Hematopoietic multipotent progenitor cell treated with erythropoietin and hydrocortisone succinate and interleukin-3 and kit ligand, for 8 days (in vitro differentiated cells): ENCODE results near the gene RBM42.
"Not testable (repeated sequence)": the region's sequence is repeated elsewhere in the genome, so short reads cannot be mapped to it uniquely, and the experiment has no call there.

Experiments used
- DNase-seq: peaks from one replicate; pipeline ENCODE4 v3.0.0-alpha.2; 2015

Gene RBM42, protein sequence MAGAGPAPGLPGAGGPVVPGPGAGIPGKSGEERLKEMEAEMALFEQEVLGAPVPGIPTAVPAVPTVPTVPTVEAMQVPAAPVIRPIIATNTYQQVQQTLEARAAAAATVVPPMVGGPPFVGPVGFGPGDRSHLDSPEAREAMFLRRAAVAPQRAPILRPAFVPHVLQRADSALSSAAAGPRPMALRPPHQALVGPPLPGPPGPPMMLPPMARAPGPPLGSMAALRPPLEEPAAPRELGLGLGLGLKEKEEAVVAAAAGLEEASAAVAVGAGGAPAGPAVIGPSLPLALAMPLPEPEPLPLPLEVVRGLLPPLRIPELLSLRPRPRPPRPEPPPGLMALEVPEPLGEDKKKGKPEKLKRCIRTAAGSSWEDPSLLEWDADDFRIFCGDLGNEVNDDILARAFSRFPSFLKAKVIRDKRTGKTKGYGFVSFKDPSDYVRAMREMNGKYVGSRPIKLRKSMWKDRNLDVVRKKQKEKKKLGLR

DNA sequence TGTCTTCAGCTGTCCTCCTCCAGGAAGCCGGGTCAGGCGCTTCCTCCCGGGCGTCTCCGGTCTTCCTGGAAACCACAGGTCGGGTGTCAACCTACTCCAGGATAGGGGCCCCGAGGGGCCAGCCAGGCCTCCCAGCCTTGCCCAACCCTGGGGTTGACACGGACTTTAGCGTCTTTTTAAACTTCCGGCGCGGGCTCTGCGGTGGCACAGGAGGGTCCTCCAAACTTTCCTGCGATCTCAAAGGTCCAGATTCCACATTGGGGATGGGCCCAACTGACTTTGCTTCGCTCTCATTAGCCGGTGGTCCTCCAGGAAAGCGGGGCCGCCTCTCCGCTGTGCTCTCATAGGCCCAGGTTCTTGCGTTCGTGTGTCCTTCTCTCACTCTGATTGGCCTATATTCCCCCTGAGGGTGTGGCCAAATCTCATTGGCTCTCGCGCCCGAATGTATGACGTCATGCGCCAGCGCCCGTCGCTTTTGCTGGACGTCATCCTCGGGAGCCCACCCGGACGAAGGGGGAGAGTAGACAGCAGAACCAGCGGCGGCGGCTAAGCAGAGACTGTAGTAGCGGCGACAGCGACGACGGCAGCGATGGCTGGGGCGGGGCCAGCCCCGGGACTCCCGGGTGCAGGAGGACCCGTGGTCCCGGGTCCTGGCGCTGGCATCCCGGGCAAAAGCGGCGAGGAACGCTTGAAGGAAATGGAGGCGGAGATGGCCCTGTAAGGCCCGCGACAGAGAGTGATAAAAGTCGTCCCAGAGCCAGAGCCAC is at the start of gene RBM42:
Gene RBM42, plus strand, starts transcription at position 472 of the 767 bp plus-strand sequence. Its CDS starts 118 bp downstream, at position 590.
- peak; percentile 100 for DNase-seq

DNA sequence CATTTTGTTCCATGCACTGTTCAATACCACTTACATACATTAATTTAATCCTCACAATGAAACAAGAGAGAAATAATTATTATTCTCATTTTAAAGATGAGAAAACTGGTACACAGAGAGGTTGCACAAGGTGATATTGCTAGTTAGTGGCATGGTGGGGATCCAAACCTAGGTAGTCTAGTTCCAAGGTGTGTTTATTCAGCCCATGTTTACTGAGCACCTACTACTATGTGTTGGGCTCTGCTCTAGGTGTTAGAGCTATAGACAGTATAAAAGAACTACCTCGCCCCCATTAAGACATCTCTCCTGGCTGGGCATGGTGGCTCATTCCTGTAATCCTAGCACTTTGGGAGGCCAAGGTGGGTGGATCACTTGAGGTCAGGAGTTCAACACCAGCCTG is 46.1 kb upstream of the RBM42 start:
- no peak for DNase-seq

DNA sequence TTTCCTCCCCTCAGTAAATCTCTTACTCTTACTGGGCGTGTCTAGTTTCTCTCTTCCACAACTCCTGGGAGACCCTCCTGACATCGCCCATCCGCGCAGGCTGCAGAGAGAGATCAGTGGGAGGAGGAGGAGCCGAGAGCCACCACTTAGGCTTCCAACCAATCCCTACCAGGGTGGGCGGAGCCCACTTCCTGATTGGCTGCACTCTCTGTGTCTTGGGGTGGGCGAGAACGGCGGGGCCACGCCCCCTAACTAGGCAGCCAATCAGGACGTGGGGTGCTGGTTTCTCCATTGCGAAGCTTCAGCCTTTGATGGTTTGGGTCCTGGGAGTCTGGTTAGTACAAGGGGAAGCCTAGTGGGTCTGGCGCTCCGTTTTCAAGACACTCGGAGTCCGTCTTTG is 43.0 kb upstream of the RBM42 start, which contains the start of gene PMIS2:
Gene PMIS2, plus strand, starts transcription at position 326 of the 400 bp plus-strand sequence. CDS start 87 bp downstream, outside the sequence.
- DNase-seq, result peak; percentile 22

DNA sequence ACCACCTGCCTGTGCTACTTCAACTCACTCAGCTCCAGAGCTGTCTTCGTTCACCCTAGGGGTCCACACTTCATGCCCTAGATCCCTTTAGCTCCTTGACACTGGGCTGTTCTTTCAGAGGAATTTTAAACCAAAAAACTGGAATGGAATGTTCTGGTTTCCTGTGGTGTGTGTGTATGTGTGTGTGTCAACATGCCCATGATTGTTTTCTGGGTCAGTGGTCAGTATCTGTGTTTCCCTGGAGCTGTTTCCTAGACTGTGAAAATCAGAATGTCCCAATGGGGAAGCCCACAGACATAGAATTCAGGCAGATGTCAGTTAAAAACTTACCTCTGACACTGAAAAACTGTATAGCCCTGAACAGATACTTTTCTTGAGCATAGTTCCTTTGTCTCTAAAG is 41.5 kb upstream of the RBM42 start:
- DNase-seq, result no peak

DNA sequence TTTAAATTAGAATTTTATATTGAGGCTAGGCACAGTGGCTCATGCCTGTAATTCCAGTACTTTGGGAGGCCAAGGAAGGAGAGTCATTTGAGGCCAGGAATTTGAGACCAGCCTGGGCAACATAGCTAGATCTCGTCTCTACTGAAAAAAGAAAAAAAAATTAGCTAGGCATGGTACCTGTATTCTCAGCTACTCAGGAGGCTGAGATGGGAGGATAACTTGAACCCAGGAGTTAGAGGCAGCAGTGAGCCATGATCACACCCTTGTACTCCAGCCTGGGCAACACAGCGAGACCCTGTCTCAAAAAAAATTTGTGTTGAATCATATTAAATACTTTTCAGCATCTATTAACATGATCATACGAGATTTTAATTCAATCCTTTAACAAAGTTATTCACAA is 38.0 kb upstream of the RBM42 start:
- no peak for DNase-seq

DNA sequence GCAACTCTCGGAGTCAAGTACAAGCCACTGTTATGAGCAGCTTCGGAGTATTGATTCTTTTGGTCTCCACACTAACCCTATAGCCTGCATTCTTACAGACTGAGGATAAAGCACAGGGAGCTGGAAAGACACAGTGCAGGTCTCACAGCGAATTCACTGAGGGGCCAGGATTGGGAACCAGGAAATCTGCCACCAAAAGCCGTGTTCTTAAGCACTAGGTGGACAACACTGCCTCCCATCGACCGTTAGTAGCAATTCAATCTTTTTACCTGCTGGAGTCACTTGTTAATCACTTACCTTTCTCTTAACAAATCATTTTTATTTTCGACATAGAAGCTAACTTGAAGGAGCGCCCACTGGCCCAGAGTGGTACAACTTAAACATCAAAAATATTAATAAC is 36.6 kb upstream of the RBM42 start:
- DNase-seq, result peak; percentile 49

DNA sequence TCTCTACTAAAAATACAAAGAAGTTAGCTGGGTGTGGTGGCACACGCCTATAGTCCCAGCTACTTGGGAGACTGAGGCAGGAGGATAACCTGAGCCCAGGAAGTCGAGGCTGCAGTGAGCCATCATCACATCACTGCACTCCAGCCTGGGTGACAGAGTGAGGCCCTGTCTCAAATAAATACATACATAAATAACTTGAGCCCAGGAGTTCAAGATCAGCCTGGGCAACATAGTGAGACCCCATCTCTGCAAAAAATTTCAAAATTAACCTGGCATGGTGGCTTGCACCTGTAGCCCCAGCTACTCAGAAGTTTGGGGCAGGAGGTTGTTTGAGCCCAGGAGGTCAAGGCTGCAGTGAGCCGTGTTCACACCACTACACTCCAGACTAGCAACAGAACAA is 33.8 kb upstream of the RBM42 start:
- DNase-seq, result not testable (repeated sequence)

DNA sequence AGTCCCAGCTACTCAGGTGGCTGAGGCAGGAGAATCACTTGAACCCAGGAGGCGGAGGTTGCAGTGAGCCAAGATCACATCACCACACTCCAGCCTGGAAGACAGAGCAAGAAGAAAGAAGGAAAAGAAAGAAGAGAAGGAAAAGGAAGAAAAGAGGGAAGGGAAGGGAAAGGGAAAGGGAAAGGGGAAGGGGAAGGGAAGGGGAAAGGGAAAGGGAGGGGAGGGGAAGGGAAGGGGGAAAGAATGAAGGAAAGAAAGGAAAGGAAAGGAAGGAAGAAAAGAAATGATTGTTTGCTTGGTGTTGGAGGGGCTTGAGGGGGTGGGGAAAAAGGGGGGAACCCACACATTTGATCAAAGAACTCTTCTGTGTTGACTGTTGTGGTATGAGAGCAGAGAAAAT is 32.9 kb upstream of the RBM42 start:
- no peak for DNase-seq

DNA sequence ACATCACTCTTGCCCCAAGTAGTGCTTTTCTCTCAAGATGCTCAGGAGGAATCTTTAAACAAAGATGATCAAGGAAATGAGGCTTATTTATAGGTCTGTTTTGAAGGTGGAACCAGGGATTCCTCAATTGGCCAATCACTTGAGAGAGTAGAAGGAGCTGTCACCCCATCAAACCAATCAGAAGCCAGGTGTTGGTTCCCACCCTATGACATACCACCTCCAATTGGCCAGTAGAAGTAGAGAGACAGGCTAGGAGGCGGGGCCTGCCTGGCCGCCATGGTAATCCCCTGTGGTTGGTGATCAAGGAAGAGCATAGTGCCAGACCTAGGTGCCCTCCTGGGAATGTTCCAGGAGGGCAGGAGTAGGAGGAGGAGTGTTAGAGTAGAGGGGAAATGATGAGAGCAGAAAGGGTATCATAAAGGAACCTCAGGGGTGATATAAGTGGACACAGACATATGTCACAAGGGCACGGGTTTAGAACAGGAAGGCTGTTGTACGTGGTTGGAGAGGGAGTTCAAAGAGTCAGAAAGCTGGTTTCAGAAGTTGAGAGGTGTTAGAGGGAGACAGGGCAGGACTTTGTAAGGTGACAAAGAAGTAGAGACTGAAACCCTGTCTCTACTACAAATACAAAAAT is 32.4 kb upstream of the RBM42 start:
- DNase-seq, result peak; percentile 34

DNA sequence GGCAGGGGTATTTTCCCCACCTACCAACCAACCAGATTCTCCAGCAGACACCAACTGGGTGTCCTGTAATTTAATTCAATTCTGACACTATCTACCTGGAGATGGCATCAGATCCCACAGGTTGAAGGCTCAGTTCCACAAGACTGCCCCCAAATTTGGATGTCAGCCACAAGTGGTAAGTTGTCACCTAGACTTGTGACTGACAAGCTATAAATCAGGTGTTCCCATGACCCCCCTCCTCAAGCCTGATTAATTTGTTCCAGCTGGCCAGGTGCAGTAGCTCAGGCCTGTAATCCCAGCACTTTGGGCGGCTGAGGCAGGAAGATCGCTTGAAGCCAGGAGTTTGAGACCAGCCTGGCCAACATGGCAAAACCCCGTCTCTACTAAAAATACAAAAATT is 26.9 kb upstream of the RBM42 start:
- DNase-seq, result no peak

DNA sequence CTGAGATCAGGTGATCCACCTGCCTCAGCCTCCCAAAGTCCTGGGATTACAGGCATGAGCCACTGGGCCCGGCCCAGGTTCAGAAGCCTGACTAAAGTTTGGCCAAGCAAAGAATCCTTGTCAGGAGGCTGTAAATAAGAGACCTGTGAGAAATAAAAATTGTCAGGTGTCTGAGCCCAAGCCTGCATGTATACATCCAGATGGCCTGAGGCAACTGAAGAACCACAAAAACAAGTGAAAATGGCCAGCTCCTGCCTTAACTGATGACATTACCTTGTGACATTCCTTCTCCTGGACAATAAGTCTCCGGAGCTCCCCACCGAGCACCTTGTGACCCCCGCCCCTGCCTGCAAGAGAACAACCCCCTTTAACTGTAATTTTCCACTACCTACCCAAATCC is 24.4 kb upstream of the RBM42 start:
- DNase-seq, result not testable (repeated sequence)

DNA sequence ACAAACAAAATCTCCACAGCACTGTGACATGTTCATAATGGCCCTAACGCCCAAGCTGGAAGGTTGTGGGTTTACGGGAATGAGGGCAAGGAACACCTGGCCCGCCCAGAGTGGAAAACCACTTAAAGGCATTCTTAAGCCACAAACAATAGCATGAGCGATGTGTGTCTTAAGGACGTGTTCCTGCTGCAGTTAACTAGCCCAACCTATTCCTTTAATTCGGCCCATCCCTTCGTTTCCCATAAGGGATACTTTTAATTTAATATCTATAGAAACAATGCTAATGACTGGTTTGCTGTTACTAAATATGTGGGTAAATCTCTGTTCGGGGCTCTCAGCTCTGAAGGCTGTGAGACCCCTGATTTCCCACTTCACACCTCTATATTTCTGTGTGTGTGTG is 21.7 kb upstream of the RBM42 start:
- DNase-seq, result not testable (repeated sequence)

DNA sequence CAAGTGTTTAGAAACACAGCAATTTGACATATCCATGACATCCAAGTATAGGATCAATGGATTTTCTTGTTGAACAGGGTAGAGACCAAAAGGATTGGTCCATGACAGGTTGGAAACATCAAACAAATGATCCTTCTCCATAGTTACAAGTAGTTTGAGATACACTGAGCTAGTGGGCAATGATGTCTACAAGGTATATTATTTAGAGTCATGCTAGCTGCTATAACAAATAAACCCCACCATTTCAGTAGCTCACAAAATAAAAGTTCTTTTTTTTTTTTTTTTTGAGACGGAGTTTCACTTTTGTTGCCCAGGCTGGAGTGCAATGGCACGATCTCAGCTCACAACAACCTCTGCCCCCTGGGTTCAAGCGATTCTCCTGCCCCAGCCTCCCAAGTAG is 21.2 kb upstream of the RBM42 start:
- DNase-seq, result no peak

DNA sequence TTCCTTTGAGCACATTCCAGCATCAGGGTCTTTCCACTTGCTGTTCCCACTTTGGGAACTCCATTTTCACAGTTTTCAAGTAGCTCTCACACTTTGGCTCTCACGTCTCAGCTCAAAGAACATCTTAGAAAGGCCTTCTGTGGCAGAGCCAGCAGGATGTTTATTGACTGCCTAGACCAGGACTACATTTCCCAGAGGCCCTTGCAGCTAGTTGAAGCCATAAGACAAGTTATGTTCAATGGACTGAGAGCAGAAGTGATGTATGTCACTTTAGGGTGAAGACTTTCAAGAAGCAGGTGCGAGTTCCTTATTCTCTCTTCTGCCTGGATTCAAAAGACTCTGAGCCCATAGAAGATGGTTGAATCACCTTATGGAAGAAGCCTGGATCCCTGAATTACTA is 20.6 kb upstream of the RBM42 start:
- peak; percentile 16 for DNase-seq

DNA sequence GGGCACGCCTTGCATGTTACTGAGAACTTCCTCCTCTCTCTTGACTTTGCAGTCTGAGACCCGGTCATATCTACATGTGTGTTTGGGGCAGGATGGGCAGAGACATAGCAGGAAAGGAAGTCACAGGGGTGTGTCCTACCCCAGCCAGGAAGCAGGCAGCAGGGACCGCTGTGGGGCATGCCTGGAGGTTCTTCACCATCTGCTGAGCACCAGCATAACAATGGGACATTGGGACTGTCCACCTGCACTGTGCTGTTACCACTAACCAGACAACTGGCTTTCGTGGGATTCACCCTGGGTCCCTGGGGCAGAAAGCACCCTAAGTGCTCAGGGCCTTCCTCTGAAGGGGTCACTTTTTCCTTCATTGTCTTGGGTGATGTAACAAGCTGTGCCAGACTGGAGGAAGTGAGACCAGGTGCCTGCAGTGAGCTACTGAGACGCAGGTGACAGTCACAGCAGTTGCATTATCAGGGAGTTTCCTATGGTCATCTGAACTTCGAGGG is 18.9 kb upstream of the RBM42 start:
- DNase-seq, result peak; percentile 52

DNA sequence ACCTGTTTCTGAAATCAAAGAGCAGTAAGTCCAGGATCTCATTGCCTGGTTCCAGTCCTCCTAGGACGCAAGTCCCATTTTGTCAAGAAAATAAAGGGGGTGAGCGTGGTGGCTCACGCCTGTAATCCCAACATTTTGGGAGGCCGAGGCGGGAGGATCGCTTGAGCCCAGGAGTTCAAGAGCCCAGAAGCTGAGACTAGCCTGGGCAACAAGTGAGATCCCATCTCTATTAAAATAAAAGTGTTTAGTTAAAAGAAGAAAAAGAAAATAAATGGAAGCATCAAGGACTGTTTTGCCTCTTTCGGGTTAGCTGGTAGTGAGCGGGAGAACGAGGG is 16.6 kb upstream of the RBM42 start:
- no peak for DNase-seq

DNA sequence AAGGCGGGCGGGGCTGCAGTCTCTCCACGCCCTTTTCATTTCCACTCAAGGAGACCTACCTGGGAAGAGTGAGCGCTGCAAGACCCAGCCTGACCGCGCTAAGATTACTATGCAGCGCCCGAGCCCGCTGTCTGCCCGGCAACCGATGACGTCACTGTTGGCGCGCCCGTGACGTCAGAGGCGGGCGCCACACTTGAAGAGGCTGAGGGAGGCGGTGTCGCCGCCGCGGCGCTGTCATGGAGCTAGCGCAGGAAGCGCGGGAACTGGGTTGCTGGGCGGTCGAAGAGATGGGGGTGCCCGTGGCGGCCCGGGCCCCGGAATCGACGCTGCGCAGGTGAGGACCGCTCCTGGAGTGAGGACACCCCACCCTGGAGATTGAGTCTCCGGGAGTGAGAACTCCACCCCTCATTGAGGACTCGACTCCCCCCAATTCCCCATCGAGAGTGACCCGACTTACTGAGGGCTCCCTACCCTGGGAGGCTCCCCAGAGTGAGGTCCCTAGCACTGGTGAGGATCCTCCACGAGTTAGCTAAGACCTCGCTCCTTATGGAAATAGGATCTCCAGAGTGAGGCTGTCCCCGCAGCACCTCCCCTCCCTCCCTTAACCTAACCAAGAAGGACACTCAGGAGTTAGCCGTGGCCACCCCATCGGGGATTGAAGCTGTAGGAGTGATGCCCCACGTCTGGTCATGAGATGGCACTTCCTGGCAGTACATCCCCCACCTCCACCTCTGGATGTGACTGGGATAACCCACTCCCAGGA is 16.1 kb upstream of the RBM42 start, which contains the start of gene HAUS5:
Gene HAUS5, plus strand, starts transcription at position 177 of the 763 bp plus-strand sequence. Its CDS starts 60 bp downstream, at position 237.
- peak; percentile 92 for DNase-seq

DNA sequence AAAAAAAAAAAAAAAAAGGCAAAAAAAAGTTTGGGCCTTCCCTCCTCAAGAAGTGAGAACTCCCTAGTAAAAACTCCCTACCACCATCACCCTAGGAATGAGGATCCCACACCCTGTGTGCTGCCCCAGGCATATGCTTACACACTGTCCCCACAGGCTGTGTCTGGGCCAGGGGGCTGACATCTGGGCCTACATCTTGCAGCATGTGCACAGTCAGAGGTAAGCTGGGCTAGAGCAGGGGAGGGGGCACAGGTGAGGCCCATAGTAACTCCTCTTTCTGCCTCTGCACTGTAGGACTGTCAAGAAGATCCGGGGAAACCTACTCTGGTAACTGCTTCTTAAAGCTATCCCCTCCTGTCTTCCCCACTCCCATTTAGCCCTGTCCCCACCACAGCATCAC is 15.3 kb upstream of the RBM42 start:
- no peak for DNase-seq

DNA sequence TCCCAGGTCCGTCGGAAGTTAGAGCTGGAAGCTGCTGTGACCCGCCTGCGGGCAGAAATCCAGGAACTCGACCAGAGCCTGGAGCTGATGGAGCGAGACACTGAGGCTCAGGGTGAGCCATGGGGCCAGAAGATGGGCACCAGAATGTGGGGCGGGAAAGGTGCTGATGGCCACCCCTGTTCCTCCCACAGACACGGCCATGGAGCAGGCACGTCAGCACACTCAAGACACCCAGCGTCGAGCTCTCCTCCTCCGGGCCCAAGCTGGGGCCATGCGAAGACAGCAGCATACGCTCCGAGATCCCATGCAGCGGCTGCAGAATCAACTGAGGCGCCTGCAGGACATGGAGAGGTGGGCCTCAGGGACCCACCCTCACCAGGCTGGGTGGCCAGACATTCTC is 13.8 kb upstream of the RBM42 start:
- no peak for DNase-seq

DNA sequence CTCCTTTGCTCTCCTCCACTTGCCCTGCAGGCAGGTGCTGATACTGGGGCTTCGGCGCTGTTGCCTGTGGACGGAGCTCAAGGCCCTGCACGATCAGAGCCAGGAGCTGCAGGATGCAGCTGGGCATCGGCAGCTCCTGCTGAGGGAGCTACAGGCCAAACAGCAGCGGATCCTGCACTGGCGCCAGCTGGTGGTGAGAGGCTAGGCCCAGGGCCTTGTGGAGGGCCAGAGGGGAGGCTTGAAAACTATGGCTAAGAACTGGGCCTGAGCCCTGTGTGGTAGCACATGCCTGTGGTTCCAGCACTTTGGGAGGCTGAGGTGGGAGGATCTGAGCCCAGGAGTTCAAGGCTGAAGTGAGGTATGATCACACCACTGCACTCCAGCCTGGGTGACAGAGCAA is 10.0 kb upstream of the RBM42 start:
- no peak for DNase-seq

DNA sequence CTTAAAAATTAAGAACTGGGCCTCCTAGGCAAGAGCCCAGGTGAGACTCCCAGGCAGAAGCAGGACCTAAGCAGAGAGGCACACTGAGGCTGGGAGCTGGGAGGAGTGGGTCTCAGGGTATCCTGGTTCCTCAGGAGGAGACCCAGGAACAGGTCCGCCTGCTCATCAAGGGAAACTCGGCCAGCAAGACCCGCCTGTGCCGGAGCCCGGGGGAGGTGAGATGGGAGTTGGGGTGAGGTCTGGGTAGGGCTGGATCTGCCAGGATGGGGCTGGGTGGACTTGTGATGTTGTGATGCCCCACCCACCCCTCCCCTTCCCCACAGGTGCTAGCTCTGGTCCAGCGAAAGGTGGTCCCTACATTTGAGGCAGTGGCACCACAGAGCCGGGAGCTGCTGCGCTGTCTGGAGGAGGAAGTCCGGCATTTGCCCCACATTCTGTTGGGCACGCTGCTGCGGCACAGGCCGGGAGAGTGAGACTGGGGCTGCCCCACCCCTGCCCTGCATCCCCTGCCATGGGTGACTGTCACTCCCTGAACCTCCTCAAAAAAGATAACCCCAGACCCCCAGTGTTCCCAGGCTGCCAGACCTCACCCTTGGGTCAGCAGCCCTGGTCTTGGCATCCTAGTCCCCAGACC is 9.4 kb upstream of the RBM42 start:
- no peak for DNase-seq

DNA sequence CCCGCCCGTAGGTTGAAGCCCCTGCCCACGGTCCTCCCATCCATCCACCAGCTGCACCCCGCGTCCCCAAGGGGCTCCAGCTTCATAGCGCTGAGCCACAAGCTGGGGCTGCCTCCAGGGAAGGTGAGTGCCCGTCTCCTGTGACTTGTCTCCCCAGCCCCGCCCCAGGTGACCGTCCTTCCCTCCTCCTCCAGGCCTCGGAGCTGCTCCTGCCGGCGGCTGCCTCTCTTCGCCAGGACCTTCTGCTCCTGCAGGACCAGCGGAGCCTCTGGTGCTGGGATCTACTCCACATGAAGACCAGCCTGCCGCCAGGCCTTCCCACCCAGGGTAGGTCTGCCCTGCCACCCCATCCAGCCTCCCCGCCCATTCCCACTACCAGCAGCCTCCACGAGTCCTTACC is 8.8 kb upstream of the RBM42 start:
- no peak for DNase-seq
